Body of pancreas (tissue), 4 donors: ENCODE data around the gene FAM20C. TPM values are rescaled to one million over a fixed set of nuclear protein-coding genes. Genes with fewer than 3 reads are reported as not detected.

Experiments used
- ATAC-seq: fragments of 150-250 bp; one replicate; pipeline ENCODE4 v1.9.1; 2016
- DNase-seq, 4 donors: peaks; one replicate each; pipeline ENCODE4 v3.0.0-alpha.2; 2019
- H3K27ac ChIP-seq, 4 donors: fragments of 200-600 bp; sonication (generic); 1 replicate in 3 of 4; 2 replicates in 1 of 4; pipeline versions ENCODE4 v1.5.1 to v1.6.1; 2016 to 2019; ENCODE audit warnings: mild to moderate bottlenecking in 1 of 4, mixed read lengths in 1 of 4, moderate library complexity in 1 of 4
- H3K27me3 ChIP-seq, 2 donors: fragments of 200-600 bp; sonication (generic); one replicate each; pipeline ENCODE4 v1.6.0; 2016; ENCODE audit warnings: mild to moderate bottlenecking in 1 of 2
- H3K36me3 ChIP-seq, 2 donors: fragments of 200-600 bp; sonication (generic); replicated peaks in 1 of 2; 2 replicates each; pipeline ENCODE4 v1.5.1; 2016; ENCODE audit warnings: low read depth in 2 of 2; ENCODE audit not compliant: insufficient read depth in 1 of 2
- H3K4me1 ChIP-seq: fragments of 200-600 bp; sonication (generic); one replicate; pipeline ENCODE4 v1.6.0; 2016
- H3K4me3 ChIP-seq, 2 donors: fragments of 200-600 bp; sonication (generic); 1 replicate in 1 of 2; 2 replicates in 1 of 2; pipeline ENCODE4 v1.5.1; 2016 to 2019
- H3K9me3 ChIP-seq, 3 donors: fragments of 200-600 bp; sonication (generic); 1 replicate in 2 of 3; 2 replicates in 1 of 3; pipeline ENCODE4 v1.5.1; 2016
- POLR2A ChIP-seq, 3 donors: fragments of 450-650 bp; IDR thresholded peaks; one replicate each; pipeline ENCODE4 v1.6.1; 2016; ENCODE audit warnings: antibody characterized with exemption in 3 of 3, mild to moderate bottlenecking in 2 of 3
- WGBS, 2 donors: methylation state at CpG; one replicate each; pipeline ENCODE4 v1.1.5; 2017; 5-methylcytosine and 5-hydroxymethylcytosine counted together
- intact Hi-C: fragments of 100-400 bp; cut with DNase I; formaldehyde crosslinking; loops from one replicate; pipeline ENCODE4 v1.15.1; 2023
- total RNA-seq, 2 donors: library from RNA; depleted of rRNA; stranded (reverse); fragments of >200 nt; gene quantifications; one replicate each; pipeline ENCODE4 v1.1.0, GENCODE V29; 2016
- TF ChIP-seq, protein P1 (sequence below), 7 experiments: fragments of 450-650 bp in 4 of 7; fragments of 200-600 bp in 3 of 7; sonication (generic) in 3 of 7; IDR thresholded peaks; one replicate each; pipeline ENCODE4 v1.5.1; 2016 to 2019; ENCODE audit warnings: antibody characterized with exemption in 7 of 7

FAM20C gene
- total RNA-seq, 2 donors from 2014 or later: 12.7 to 26.0 TPM

DNA sequence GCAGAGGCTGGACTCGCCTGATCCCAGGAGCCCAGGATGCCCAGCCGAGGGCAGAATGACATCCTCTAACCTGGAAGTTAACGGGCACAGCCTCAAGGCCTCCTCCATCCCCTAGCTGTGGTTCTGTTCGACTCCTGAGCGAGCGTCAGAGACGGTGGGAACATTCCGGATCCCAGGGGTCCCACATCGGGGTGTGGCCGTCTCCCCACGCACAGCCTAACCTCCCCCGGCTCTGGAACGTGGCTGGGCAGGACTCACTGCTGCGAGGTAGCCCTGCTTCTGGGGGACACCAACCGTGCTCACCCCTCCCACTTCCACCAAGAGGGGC lies 106.0 kb downstream of the FAM20C start:
- no peaks in the 10 kb centered on the region for H3K36me3 ChIP-seq
- 71 to 89% methylated on average over 2 to 14 of the region's 15 CpGs for WGBS, 2 donors
- DNase-seq (no peak), ATAC-seq (no peak)
- H3K9me3 ChIP-seq: no peaks in the 10 kb centered on the region
- intact Hi-C loops: loop anchor here (10.0 kb wide), 1 partner anchor 56 kb away; no protein-coding TSS in a partner anchor
- H3K27me3 ChIP-seq: peaks cover 0 to 10% of the 10 kb centered on the region in 2 donors
- H3K27ac ChIP-seq: no peak overlapping the region
- H3K4me1 ChIP-seq: no peaks in the 10 kb centered on the region
- TF ChIP-seq, protein P1, sequence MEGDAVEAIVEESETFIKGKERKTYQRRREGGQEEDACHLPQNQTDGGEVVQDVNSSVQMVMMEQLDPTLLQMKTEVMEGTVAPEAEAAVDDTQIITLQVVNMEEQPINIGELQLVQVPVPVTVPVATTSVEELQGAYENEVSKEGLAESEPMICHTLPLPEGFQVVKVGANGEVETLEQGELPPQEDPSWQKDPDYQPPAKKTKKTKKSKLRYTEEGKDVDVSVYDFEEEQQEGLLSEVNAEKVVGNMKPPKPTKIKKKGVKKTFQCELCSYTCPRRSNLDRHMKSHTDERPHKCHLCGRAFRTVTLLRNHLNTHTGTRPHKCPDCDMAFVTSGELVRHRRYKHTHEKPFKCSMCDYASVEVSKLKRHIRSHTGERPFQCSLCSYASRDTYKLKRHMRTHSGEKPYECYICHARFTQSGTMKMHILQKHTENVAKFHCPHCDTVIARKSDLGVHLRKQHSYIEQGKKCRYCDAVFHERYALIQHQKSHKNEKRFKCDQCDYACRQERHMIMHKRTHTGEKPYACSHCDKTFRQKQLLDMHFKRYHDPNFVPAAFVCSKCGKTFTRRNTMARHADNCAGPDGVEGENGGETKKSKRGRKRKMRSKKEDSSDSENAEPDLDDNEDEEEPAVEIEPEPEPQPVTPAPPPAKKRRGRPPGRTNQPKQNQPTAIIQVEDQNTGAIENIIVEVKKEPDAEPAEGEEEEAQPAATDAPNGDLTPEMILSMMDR (IDR thresholded peaks at IDR 0.05): no peak
- TF ChIP-seq POLR2A (IDR thresholded peaks at IDR 0.05): no peak
- H3K4me3 ChIP-seq: no peak overlapping the region

DNA sequence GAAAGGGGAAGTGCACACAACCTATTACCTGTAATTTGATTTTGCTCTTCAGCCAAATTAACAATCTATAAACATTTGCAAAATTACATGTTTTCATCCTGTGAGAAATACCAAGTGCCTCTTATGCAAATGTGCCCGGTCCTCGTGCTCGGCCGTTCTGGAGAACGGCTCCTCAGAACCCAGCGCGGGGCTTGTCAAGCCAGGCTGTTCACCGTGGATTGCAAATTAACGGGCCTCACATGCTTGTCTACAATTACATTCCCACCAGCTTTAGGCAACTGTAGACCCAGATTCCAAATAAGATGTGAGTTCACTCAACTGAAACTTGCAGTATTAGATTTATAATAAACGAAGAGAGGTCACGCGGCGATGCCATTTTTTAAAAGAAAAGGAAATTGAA lies 106.4 kb downstream of the FAM20C start:
- intact Hi-C loops: loop anchor here (10.0 kb wide), 1 partner anchor 56 kb away; no protein-coding TSS in a partner anchor
- Histone ChIP-seq H3K27ac (no peak overlapping the region), H3K4me1 (no peaks in the 10 kb centered on the region), H3K27me3 (peaks cover 0 to 9% of the 10 kb centered on the region in 2 donors), H3K36me3 (no peaks in the 10 kb centered on the region), H3K4me3 (no peak overlapping the region), H3K9me3 (no peaks in the 10 kb centered on the region)
- ATAC-seq (no peak), DNase-seq (no peak)
- 68 to 73% methylated on average over 13 of the region's 13 CpGs for WGBS, 2 donors
- no peak for TF ChIP-seq POLR2A (IDR thresholded peaks at IDR 0.05)
- TF ChIP-seq, protein P1 (IDR thresholded peaks at IDR 0.05): no peak

DNA sequence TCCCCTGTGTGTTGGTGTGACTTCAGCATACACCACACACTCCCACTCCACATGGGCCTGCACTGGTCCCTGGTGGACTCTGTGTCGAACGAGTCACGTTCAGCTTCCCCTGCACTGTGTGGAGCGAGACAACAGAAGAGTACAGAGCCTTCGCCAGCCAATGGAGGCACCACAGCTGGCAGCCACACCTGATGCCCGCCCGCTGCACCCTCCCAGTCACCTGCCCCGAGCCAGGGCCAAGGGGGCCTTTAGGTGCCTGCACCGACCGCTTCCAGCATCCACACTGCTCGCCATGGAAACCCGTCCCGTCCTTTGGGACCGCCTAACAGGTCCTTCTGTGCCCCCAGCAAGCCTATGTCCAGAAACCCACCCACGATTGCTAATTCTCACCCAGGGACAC lies 106.8 kb downstream of the FAM20C start:
- no peak for DNase-seq
- H3K4me1 ChIP-seq: no peaks in the 10 kb centered on the region
- H3K27me3 ChIP-seq: peaks cover 0 to 4% of the 10 kb centered on the region in 2 donors
- no peak for TF ChIP-seq POLR2A (IDR thresholded peaks at IDR 0.05)
- TF ChIP-seq, protein P1 (IDR thresholded peaks at IDR 0.05): no peak
- no peak overlapping the region for H3K27ac ChIP-seq
- H3K9me3 ChIP-seq: no peaks in the 10 kb centered on the region
- H3K4me3 ChIP-seq: no peak overlapping the region
- intact Hi-C loops: loop anchor here (10.0 kb wide), 1 partner anchor 56 kb away; no protein-coding TSS in a partner anchor
- H3K36me3 ChIP-seq: no peaks in the 10 kb centered on the region
- 86 to 89% methylated on average over 13 to 15 of the region's 15 CpGs for WGBS, 2 donors
- ATAC-seq: no peak

DNA sequence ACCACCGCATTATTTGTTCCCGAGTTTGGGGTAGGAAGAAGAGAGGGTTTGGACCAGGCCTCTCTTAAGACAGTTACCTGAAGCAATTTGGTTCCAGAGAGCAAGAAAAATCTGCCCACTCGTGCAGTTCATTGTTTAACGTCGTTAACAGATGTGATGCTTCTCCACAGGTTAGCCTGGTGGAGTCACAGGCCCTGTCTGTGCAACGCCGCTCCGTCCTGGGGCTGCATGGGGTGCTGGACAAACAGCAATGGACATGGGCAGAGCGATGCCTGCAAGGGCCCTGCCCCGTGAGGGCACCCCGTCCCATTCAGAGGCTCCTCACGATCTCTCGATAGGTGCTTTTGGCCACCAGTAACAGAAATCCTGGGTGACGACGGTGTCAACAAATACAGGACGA lies 107.3 kb downstream of the FAM20C start:
- Histone ChIP-seq H3K27me3 (no peaks in the 10 kb centered on the region), H3K9me3 (no peaks in the 10 kb centered on the region), H3K4me1 (no peaks in the 10 kb centered on the region), H3K36me3 (no peaks in the 10 kb centered on the region), H3K27ac (no peak overlapping the region), H3K4me3 (no peak overlapping the region)
- WGBS, 2 donors: 80 to 87% methylated on average over 11 to 16 of the region's 16 CpGs
- no peak for TF ChIP-seq POLR2A (IDR thresholded peaks at IDR 0.05)
- TF ChIP-seq, protein P1 (IDR thresholded peaks at IDR 0.05): no peak
- intact Hi-C loops: loop anchor here (10.0 kb wide), 1 partner anchor 55 kb away; no protein-coding TSS in a partner anchor
- no peak for DNase-seq
- no peak for ATAC-seq

DNA sequence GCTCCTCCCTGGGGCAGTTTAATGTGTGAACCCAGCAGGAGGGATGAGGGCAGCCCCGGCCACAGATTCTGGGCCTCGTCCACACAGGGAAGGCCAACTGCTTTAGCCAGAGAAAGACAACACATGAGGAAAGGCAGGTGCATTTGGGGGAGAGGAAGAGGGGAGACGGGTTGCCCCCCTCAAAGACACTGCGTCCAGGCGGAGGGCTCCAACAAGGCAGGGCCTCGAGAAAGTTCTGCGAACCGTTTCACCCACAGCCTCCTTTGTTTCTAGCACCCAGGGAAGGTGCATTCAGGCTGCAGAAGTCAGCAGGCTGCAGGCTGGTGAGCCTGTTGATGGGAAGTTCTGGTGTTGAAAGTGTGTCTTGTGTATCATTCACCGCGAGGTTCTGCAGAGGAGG lies 107.7 kb downstream of the FAM20C start:
- Histone ChIP-seq H3K27ac (no peak overlapping the region), H3K9me3 (no peaks in the 10 kb centered on the region), H3K36me3 (no peaks in the 10 kb centered on the region), H3K4me1 (no peaks in the 10 kb centered on the region), H3K27me3 (no peaks in the 10 kb centered on the region), H3K4me3 (no peak overlapping the region)
- ATAC-seq: no peak
- TF ChIP-seq, protein P1 (IDR thresholded peaks at IDR 0.05): no peak
- no peak for TF ChIP-seq POLR2A (IDR thresholded peaks at IDR 0.05)
- DNase-seq: no peak
- 88 to 90% methylated on average over 5 to 10 of the region's 10 CpGs for WGBS, 2 donors
- intact Hi-C loops: no loop called here
